ENCODE measurements around the gene XYLB. TPM values are rescaled to one million over a fixed set of nuclear protein-coding genes. Genes with fewer than 3 reads are reported as not detected.

Gene XYLB
- total and polyA plus RNA-seq, 8 donors, result 1.6 to 6.9 (median 4.5) TPM

GRCh38 chr3:38307599-38307998 lies 39.0 kb upstream of the XYLB start:
- DNase-seq (no peak), FAIRE-seq (no peak), ATAC-seq (no peak)
- Histone ChIP-seq H3K27ac (no peak overlapping the region), H3K4me1 (no peaks in the 10 kb centered on the region), H3K9me3 (no peaks in the 10 kb centered on the region), H3K36me3 (no peaks in the 10 kb centered on the region), H3K4me3 (no peak overlapping the region), H3K27me3 (no peaks in the 10 kb centered on the region)
- intact Hi-C loops (cut with DNase I), result no loop called here
- no peak for TF ChIP-seq CTCF (IDR thresholded peaks at IDR 0.05)
- 85 to 90% methylated on average over 12 of the region's 12 CpGs for WGBS, 2 donors

- ATAC-seq (no peak), DNase-seq (no peak), FAIRE-seq (no peak)
- H3K4me1 ChIP-seq, result no peaks in the 10 kb centered on the region
- H3K36me3 ChIP-seq, result no peaks in the 10 kb centered on the region
- no peak for TF ChIP-seq CTCF (IDR thresholded peaks at IDR 0.05)
- H3K27ac ChIP-seq, result no peak overlapping the region
- H3K9me3 ChIP-seq, result no peaks in the 10 kb centered on the region
- 84 to 87% methylated on average over 9 of the region's 9 CpGs for WGBS, 2 donors
- H3K4me3 ChIP-seq, result no peak overlapping the region
- H3K27me3 ChIP-seq, result no peaks in the 10 kb centered on the region
- intact Hi-C loops (cut with DNase I), result no loop called here
Measured at GRCh38 chr3:38308456-38308855, 38.1 kb upstream of the XYLB start.

- no peak for ATAC-seq
- intact Hi-C loops (cut with DNase I), result no loop called here
- Histone ChIP-seq H3K9me3 (no peaks in the 10 kb centered on the region), H3K36me3 (no peaks in the 10 kb centered on the region), H3K4me3 (no peak overlapping the region), H3K27ac (no peak overlapping the region), H3K27me3 (no peaks in the 10 kb centered on the region), H3K4me1 (no peaks in the 10 kb centered on the region)
- FAIRE-seq, result no peak
- 77 to 87% methylated on average over 1 of the region's 1 CpG for WGBS, 2 donors
- TF ChIP-seq CTCF (IDR thresholded peaks at IDR 0.05), result no peak
- DNase-seq, result no peak
Measured at GRCh38 chr3:38311476-38311875, 35.1 kb upstream of the XYLB start.

- FAIRE-seq (no peak), ATAC-seq (no peak), DNase-seq (no peak)
- Histone ChIP-seq H3K27me3 (no peaks in the 10 kb centered on the region), H3K27ac (no peak overlapping the region), H3K4me3 (no peak overlapping the region), H3K4me1 (no peaks in the 10 kb centered on the region), H3K36me3 (no peaks in the 10 kb centered on the region), H3K9me3 (no peaks in the 10 kb centered on the region)
- WGBS, 2 donors, result 66 to 78% methylated on average over 2 of the region's 2 CpGs
- TF ChIP-seq CTCF (IDR thresholded peaks at IDR 0.05), result no peak
- intact Hi-C loops (cut with DNase I), result no loop called here
Measured at GRCh38 chr3:38311941-38312340, 34.6 kb upstream of the XYLB start.

- intact Hi-C loops (cut with DNase I), result no loop called here
- ATAC-seq, result no peak
- FAIRE-seq, result no peak
Measured at GRCh38 chr3:38312356-38312755, 34.2 kb upstream of the XYLB start.

More at GRCh38 chr3:38312356-38312755, 34.2 kb upstream of the XYLB start:
- H3K36me3 ChIP-seq, result no peaks in the 10 kb centered on the region
- H3K27ac ChIP-seq, result no peak overlapping the region
- H3K9me3 ChIP-seq, result no peaks in the 10 kb centered on the region
- no peak for DNase-seq
- WGBS, 2 donors, result 79 to 94% methylated on average over 3 of the region's 3 CpGs
- no peak overlapping the region for H3K4me3 ChIP-seq
- H3K27me3 ChIP-seq, result no peaks in the 10 kb centered on the region
- TF ChIP-seq CTCF (IDR thresholded peaks at IDR 0.05), result no peak
- no peaks in the 10 kb centered on the region for H3K4me1 ChIP-seq

All from pancreas (tissue), 10 donors.